Heart left ventricle (tissue), 16 donors: ENCODE results near the gene YBX1. TPM values are rescaled to one million over a fixed set of nuclear protein-coding genes. Genes with fewer than 3 reads are reported as not detected.
"Not testable (repeated sequence)": the region's sequence is repeated elsewhere in the genome, so short reads cannot be mapped to it uniquely, and the experiment has no call there.

Experiments
- ATAC-seq, 4 donors: fragments of 200-7000 bp; cut with Tn5 transposase; one replicate each; pipeline ENCODE4 v1.9.1; 2020 to 2022; ENCODE audit warnings: moderate library complexity in 4 of 4, mild to moderate bottlenecking in 3 of 4, moderate number of reproducible peaks in 1 of 4
- DNase-seq, 5 donors: peaks; one replicate each; pipeline ENCODE4 v3.0.0-alpha.2; 2020
- H3K27ac ChIP-seq, 12 donors: fragments of 200-600 bp; sonication (generic) in 4 of 12; one replicate each; pipeline versions ENCODE4 v1.5.0 to v1.8.0; 2016 to 2022; ENCODE audit warnings: mild to moderate bottlenecking in 2 of 12
- H3K27me3 ChIP-seq, 9 donors: fragments of 200-600 bp; sonication (generic) in 2 of 9; one replicate each; pipeline versions ENCODE4 v1.5.1 to v1.8.0; 2016 to 2022; ENCODE audit warnings: mild to moderate bottlenecking in 3 of 9
- H3K36me3 ChIP-seq, 9 donors: fragments of 200-600 bp; sonication (generic) in 2 of 9; one replicate each; pipeline versions ENCODE4 v1.5.0 to v1.8.0; 2018 to 2022; ENCODE audit warnings: mild to moderate bottlenecking in 2 of 9
- H3K4me1 ChIP-seq, 12 donors: fragments of 200-600 bp; sonication (generic) in 4 of 12; one replicate each; pipeline versions ENCODE4 v1.5.0 to v1.8.0; 2016 to 2022; ENCODE audit warnings: mild to moderate bottlenecking in 3 of 12
- H3K4me3 ChIP-seq, 12 donors: fragments of 200-600 bp; sonication (generic) in 4 of 12; one replicate each; pipeline versions ENCODE4 v1.5.0 to v1.8.0; 2017 to 2022; ENCODE audit warnings: mild to moderate bottlenecking in 9 of 12, moderate library complexity in 4 of 12
- H3K9me3 ChIP-seq, 12 donors: fragments of 200-600 bp; sonication (generic) in 4 of 12; one replicate each; pipeline versions ENCODE4 v1.5.0 to v1.8.0; 2016 to 2022; ENCODE audit warnings: mild to moderate bottlenecking in 1 of 12
- POLR2A ChIP-seq, 2 donors: fragments of 450-650 bp; IDR thresholded peaks; one replicate each; pipeline ENCODE4 v1.6.1; 2017; ENCODE audit warnings: antibody characterized with exemption in 2 of 2, mild to moderate bottlenecking in 2 of 2, moderate library complexity in 2 of 2
- WGBS, 4 donors: extraction: QIAGEN DNeasy Blood & Tissue Kit in 2 of 4; methylation state at CpG; one replicate each; pipeline versions ENCODE4 v1.1.5 to v1.1.7; 2013 to 2018; 5-methylcytosine and 5-hydroxymethylcytosine counted together
- intact Hi-C, 10 donors: fragments of 100-400 bp; cut with DNase I; formaldehyde crosslinking; loops; one replicate each; pipeline versions ENCODE4 v1.11.1 to v1.14.2; 2022
- polyA plus RNA-seq, 2 donors: library from polyadenylated mRNA; stranded (reverse); fragments of 200-250 nt; gene quantifications; one replicate each; pipeline ENCODE4 v1.2.3, GENCODE V29; 2013
- total RNA-seq, 9 donors: library from RNA; depleted of rRNA in 2 of 9; stranded (reverse); fragments of >200 nt in 2 of 9; fragmentation: NEBNext Ultra II Directional in 3 of 9; extraction: Animal tissue kit (Norgen Biotek cat#: 25700) in 3 of 9; gene quantifications; one replicate each; pipeline versions ENCODE4 v1.1.0 to v1.2.4, GENCODE V29; 2016 to 2023
- TF ChIP-seq, protein P1 (sequence below), 12 donors: fragments of 200-600 bp; sonication (generic) in 4 of 12; IDR thresholded peaks; one replicate each; pipeline versions ENCODE4 v1.5.0 to v1.8.0; 2018 to 2022; ENCODE audit warnings: antibody characterized with exemption in 12 of 12, mild to moderate bottlenecking in 5 of 12
- donor health status: ischemic (EF 13 %, LVEDD 7.1; RV severe dilation, severe dysfunction).
- donor health status: healthy with polysubstance abuse.
- donor health status: DM: no; HTN: yes; CAD: no.
- donor health status: DM: no; HTN: no; CAD: no.
- donor health status: ischemic (EF 25% LVEDD 6.9; RV normal size, moderate dysfunction).
- donor health status: ischemic (EF 25% LVEDD 5.7; RV mildly dilated, moderate dysfunction).
- donor health status: healthy.
- donor health status: DM: yes; HTN: yes; CAD: no.
- donor health status: ischemic (EF 35%, LVEDD 5.7; RV mildly dilated, moderate dysfunction).
- donor health status: nonischemic (EF 11% LVEDD 7.7; RV severe dilation, severe dysfunction).
- donor health status: DM: yes; HTN: yes; CAD: no.
- donor health status: PGD.
- donor health status: ischemic (EF 29% LVEDD 5.4; RV normal size, mild dysfunction).
- donor health status: nonischemic (EF 23%, LVEDD 6.1; RV moderate dilation, normal function).

Gene YBX1
- total and polyA plus RNA-seq, 11 donors, result 638 to 1,226 (median 788) TPM

DNA sequence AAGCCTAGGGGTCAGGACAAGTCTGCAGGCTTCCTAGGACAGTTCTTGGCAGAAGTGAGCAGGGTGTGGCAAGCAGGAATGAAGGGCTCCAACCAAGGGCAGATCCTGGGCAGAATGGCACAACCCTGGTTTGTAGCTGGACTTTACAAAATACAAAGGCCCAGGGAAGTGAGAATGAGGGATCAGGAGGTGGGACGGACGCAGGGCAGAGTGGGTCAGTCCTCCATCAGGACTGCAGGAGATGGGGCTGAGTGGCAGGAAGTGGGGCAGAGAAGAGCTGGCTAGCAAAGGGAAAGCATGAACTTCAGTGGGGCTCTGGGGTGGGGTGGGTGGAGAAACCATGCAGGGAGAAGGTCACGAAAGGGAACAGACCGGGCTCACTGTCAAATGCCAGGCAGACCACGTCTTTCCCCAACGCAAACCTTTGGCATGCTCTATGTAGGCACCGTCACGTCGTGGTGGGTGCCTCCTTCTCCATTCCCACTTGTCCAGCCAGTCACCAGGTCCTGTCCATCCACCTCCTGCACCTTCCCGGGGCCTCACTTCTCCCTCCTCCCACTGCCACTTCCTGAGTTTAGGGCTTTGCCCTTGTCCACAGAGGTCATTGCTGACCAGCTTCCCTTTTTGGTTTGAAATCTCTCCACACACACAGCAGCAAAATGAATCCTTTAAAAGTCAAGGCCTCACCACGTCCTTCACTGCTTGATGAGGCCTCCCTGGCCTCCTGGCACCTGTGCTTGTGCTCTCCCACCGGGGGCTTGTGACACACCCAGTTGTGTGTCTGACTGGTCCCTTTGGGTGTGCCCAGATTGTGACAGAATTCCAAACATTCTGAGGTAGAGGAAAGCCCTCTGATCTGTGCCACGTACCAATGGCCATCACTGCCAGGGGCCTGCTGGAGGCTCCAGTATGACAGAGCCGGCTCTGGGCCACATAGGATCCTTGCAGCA lies 66.5 kb downstream of the YBX1 start:
- WGBS, 4 donors, result 85 to 90% (median 88%) methylated on average over 13 to 14 of the region's 14 CpGs
- no peak for DNase-seq
- no peaks in the 10 kb centered on the region for H3K27me3 ChIP-seq
- TF ChIP-seq POLR2A (IDR thresholded peaks at IDR 0.05), result no peak
- TF ChIP-seq, protein P1, sequence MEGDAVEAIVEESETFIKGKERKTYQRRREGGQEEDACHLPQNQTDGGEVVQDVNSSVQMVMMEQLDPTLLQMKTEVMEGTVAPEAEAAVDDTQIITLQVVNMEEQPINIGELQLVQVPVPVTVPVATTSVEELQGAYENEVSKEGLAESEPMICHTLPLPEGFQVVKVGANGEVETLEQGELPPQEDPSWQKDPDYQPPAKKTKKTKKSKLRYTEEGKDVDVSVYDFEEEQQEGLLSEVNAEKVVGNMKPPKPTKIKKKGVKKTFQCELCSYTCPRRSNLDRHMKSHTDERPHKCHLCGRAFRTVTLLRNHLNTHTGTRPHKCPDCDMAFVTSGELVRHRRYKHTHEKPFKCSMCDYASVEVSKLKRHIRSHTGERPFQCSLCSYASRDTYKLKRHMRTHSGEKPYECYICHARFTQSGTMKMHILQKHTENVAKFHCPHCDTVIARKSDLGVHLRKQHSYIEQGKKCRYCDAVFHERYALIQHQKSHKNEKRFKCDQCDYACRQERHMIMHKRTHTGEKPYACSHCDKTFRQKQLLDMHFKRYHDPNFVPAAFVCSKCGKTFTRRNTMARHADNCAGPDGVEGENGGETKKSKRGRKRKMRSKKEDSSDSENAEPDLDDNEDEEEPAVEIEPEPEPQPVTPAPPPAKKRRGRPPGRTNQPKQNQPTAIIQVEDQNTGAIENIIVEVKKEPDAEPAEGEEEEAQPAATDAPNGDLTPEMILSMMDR (IDR thresholded peaks at IDR 0.05), result no peak
- H3K36me3 ChIP-seq, result peaks cover 0 to 73% (median 64%) of the 10 kb centered on the region in 9 donors
- H3K27ac ChIP-seq, result peak overlapping the region in 1 of 12 donors; percentile 74
- peak in 1 of 4 donors; percentile 9 for ATAC-seq
- intact Hi-C loops, result loop anchor here in 8 of 10 donors (2.0 to 10.0 kb wide), 6 partner anchors 156 to 604 kb away; no protein-coding TSS in a partner anchor
- peaks cover 0 to 19% (median 0%) of the 10 kb centered on the region in 12 donors for H3K4me1 ChIP-seq
- H3K9me3 ChIP-seq, result no peaks in the 10 kb centered on the region
- no peak overlapping the region for H3K4me3 ChIP-seq

DNA sequence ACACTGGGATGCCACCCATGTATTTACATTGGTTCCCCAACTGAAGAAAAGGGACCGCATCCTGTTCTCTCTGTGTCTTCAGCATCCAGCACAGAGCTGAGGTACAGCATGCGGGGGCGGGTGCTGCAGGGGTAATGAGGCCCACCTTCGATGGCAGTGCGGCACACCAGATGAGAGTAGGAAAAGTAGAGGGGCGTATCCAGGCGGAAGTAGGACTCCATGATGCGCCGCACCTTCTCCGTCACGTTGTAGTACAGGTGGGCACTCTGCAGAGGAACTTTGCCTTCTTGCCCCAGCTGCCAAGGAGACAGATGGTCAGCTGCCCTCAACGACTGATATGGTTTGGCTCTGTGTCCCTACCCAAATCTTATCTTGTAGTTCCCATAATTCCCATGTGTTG lies 67.8 kb downstream of the YBX1 start:
- no peak for DNase-seq

GRCh38 chr1:42751511-42752070 lies 69.4 kb downstream of the YBX1 start:
- H3K4me1 ChIP-seq, result peaks cover 0 to 19% (median 0%) of the 10 kb centered on the region in 12 donors
- not testable (repeated sequence) for H3K4me3 ChIP-seq, H3K27ac ChIP-seq, H3K9me3 ChIP-seq, H3K27me3 ChIP-seq, ATAC-seq, DNase-seq
- intact Hi-C loops, result loop anchor here in 3 of 10 donors (10.0 kb wide), 2 partner anchors 297 to 407 kb away; partner anchors contain the start of genes PPCS (in 1 of the 3) and ZMYND12 (in 1 of the 3)
- peaks cover 0 to 90% (median 84%) of the 10 kb centered on the region in 9 donors for H3K36me3 ChIP-seq
- WGBS, 4 donors, result 87 to 93% (median 90%) methylated on average over 8 of the region's 8 CpGs

More for the DNA sequence above, 67.8 kb downstream of the YBX1 start:
- no peak overlapping the region for H3K27ac ChIP-seq
- ATAC-seq, result no peak
- no peak overlapping the region for H3K4me3 ChIP-seq
- peaks cover 0 to 19% (median 0%) of the 10 kb centered on the region in 12 donors for H3K4me1 ChIP-seq
- no peaks in the 10 kb centered on the region for H3K9me3 ChIP-seq
- intact Hi-C loops, result loop anchor here in 3 of 10 donors (10.0 kb wide), 2 partner anchors 295 to 405 kb away; partner anchors contain the start of genes PPCS (in 1 of the 3) and ZMYND12 (in 1 of the 3)
- WGBS, 4 donors, result 90 to 92% (median 91%) methylated on average over 12 of the region's 12 CpGs
- H3K36me3 ChIP-seq, result peaks cover 0 to 86% (median 77%) of the 10 kb centered on the region in 9 donors
- TF ChIP-seq, protein P1 (IDR thresholded peaks at IDR 0.05), result no peak
- no peak for TF ChIP-seq POLR2A (IDR thresholded peaks at IDR 0.05)
- no peaks in the 10 kb centered on the region for H3K27me3 ChIP-seq

GRCh38 chr1:42752284-42752683 lies 70.1 kb downstream of the YBX1 start:
- DNase-seq, result no peak
- no peak for TF ChIP-seq POLR2A (IDR thresholded peaks at IDR 0.05)
- TF ChIP-seq, protein P1 (IDR thresholded peaks at IDR 0.05), result no peak
- 85 to 93% (median 91%) methylated on average over 6 of the region's 6 CpGs for WGBS, 4 donors

More at GRCh38 chr1:42752284-42752683, 70.1 kb downstream of the YBX1 start:
- H3K27me3 ChIP-seq, result no peaks in the 10 kb centered on the region
- peaks cover 0 to 19% (median 0%) of the 10 kb centered on the region in 12 donors for H3K4me1 ChIP-seq
- H3K36me3 ChIP-seq, result peaks cover 0 to 90% (median 85%) of the 10 kb centered on the region in 9 donors
- H3K27ac ChIP-seq, result no peak overlapping the region
- no peak overlapping the region for H3K4me3 ChIP-seq
- ATAC-seq, result no peak
- H3K9me3 ChIP-seq, result no peaks in the 10 kb centered on the region
- intact Hi-C loops, result loop anchor here in 3 of 10 donors (10.0 kb wide), 2 partner anchors 297 to 407 kb away; partner anchors contain the start of genes PPCS (in 1 of the 3) and ZMYND12 (in 1 of the 3)
